GM12878 (cell line): ENCODE results near the gene B3GALT6. TPM values are rescaled to one million over a fixed set of nuclear protein-coding genes. Genes with fewer than 3 reads are reported as not detected.

Source experiments
- CEBPB ChIP-seq, 2 experiments: fragments of 150-350 bp in 1 of 2; IDR thresholded peaks; 2 replicates each; pipeline ENCODE4 v1.6.1; 2012 to 2014; ENCODE audit warnings: low read depth in 2 of 2, low read length in 2 of 2, borderline replicate concordance in 1 of 2, inconsistent platforms in 1 of 2
- CREM ChIP-seq: IDR thresholded peaks from 2 replicates; pipeline ENCODE4 v1.6.1; 2014; ENCODE audit warnings: antibody characterized with exemption, low read depth
- E2F8 ChIP-seq: fragments of 450-650 bp; IDR thresholded peaks from 2 replicates; pipeline ENCODE4 v1.6.1; 2018; ENCODE audit warnings: mild to moderate bottlenecking, low read depth, moderate library complexity; ENCODE audit not compliant: partially characterized antibody
- EED ChIP-seq: sonication (generic); IDR thresholded peaks from 2 replicates; pipeline ENCODE4 v1.6.1; 2016; ENCODE audit warnings: antibody characterized with exemption, low read depth
- EP300 ChIP-seq, 2 experiments: fragments of 150-350 bp in 1 of 2; IDR thresholded peaks; 2 replicates each; pipeline ENCODE4 v1.6.1; 2011 to 2012; ENCODE audit warnings: low read depth in 2 of 2, low read length in 2 of 2, borderline replicate concordance in 1 of 2, improper control_type of control experiment in 1 of 2, inconsistent platforms in 1 of 2; ENCODE audit not compliant: control insufficient read depth in 1 of 2
- NBN ChIP-seq: fragments of 450-650 bp; IDR thresholded peaks from 2 replicates; pipeline ENCODE4 v1.6.1; 2016
- NKRF ChIP-seq: fragments of 450-650 bp; conservative IDR thresholded peaks from 2 replicates; pipeline ENCODE4 v1.6.1; 2017; ENCODE audit warnings: mild to moderate bottlenecking, moderate library complexity
- PKNOX1 ChIP-seq: fragments of 450-650 bp; IDR thresholded peaks from 2 replicates; pipeline ENCODE4 v1.6.1; 2016; ENCODE audit warnings: mild to moderate bottlenecking
- PRDM15 ChIP-seq: fragments of 450-650 bp; formaldehyde crosslinking; IDR thresholded peaks from 2 replicates; pipeline ENCODE4 v1.4.0; 2020; ENCODE audit warnings: mild to moderate bottlenecking, moderate library complexity
- RAD21 ChIP-seq: IDR thresholded peaks from 2 replicates; pipeline ENCODE4 v1.6.1; 2011; ENCODE audit warnings: mild to moderate bottlenecking, low read depth, low read length, moderate library complexity; ENCODE audit not compliant: insufficient read depth
- RFX5 ChIP-seq: IDR thresholded peaks from 2 replicates; pipeline ENCODE4 v1.6.1; 2011; ENCODE audit warnings: low read depth, low read length, improper control_type of control experiment
- SP1 ChIP-seq: IDR thresholded peaks from one replicate; pipeline ENCODE4 v1.6.1; 2011; ENCODE audit warnings: low read depth, low read length
- SPI1 ChIP-seq: IDR thresholded peaks from 2 replicates; pipeline ENCODE4 v1.6.1; 2011; ENCODE audit warnings: low read depth, mild to moderate bottlenecking, low read length, moderate library complexity, borderline replicate concordance; ENCODE audit not compliant: insufficient read depth
- ZNF207 ChIP-seq: fragments of 450-650 bp; IDR thresholded peaks from 2 replicates; pipeline ENCODE4 v1.6.1; 2014; ENCODE audit warnings: antibody characterized with exemption, mild to moderate bottlenecking, borderline replicate concordance
- ZZZ3 ChIP-seq: IDR thresholded peaks from 2 replicates; pipeline ENCODE4 v1.6.1; 2011; ENCODE audit warnings: low read depth; ENCODE audit not compliant: control insufficient read depth, insufficient read length
- polyA plus RNA-seq, 11 experiments: library from polyadenylated mRNA; depleted of rRNA in 4 of 11; unstranded in 6 of 11; stranded (reverse) in 5 of 11; fragments of >200 nt; fragmentation: Nextera tagmentation in 4 of 11; fragmentation: Illumina TruSeq in 1 of 11; extraction: Ambion mirVana in 4 of 11; extraction: Trizol in 1 of 11; gene quantifications; 1 replicate in 1 of 11; 2 replicates in 10 of 11; pipeline versions ENCODE4 v1.2.1 to v1.2.3, GENCODE V29; 2011 to 2016; ENCODE audit warnings: inconsistent platforms in 2 of 11, missing spikeins in 2 of 11, low read depth in 1 of 11
- total RNA-seq, 4 experiments: library from RNA; depleted of rRNA in 3 of 4; stranded (reverse); fragments of >200 nt in 3 of 4; fragmentation: Illumina TruSeq in 1 of 4; extraction: Trizol in 1 of 4; gene quantifications; 2 replicates each; pipeline versions ENCODE4 v1.2.1 to v1.2.3, GENCODE V29; 2013 to 2021
- TF ChIP-seq, protein P1 (sequence below): fragments of 450-650 bp; IDR thresholded peaks from 2 replicates; pipeline ENCODE4 v1.6.1; 2017; ENCODE audit warnings: borderline replicate concordance

B3GALT6 gene
- total and polyA plus RNA-seq, 10 of the 15 experiments (the other 5 are each of a cell fraction or from before 2014, with no cell fraction given): 0.53 to 20.8 (median 4.5) TPM

DNA sequence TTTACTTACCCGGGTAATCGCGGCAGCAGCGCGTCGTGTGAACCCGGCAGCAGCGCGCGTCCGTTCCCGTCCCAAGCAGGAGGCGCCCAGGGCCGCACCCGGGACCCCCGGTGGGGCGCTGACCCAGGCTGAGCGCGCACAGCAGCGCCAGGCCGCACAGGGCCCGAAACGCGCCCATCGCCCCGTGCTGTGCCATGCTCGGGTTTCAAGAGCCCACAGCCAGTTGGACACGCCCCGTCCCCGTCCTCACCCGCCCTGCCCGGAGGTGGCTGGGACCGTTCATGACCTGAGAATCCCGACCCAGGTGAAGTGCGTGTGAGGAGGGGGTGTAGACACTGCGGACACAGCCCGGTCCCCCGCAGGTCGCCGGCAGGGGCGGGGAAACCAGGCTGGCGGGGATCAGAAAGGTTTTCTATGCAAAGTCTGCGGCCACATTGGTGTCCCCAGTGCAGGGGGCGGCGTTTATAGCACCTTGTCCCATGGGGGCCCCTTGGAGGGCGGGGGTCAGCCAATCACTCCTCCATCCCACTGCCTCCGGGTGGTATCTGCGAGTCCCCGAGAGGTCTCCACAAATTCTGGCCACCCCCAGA lies 25.6 kb upstream of the B3GALT6 start, which contains the start of gene TNFRSF18 (continued):
- TF ChIP-seq PRDM15 (CRISPR knock-in tag) (no peak), EP300 (IDR thresholded peaks at IDR 0.05; ENCODE audit: borderline replicate concordance in 1 of 2, control insufficient read depth in 1 of 2, low read depth in 2 of 2, low read length in 2 of 2) (no peak), NBN (no peak), ZZZ3 (no peak), E2F8 (no peak), CREM (no peak), NKRF (no peak), EED (no peak; the same call in 1 of the 2 replicates), PKNOX1 (no peak), SPI1 (no peak), SP1 (no peak), CEBPB (IDR thresholded peaks at IDR 0.05; ENCODE audit: borderline replicate concordance in 1 of 2, low read depth in 2 of 2, low read length in 2 of 2) (no peak), ZNF207 (no peak), RFX5 (no peak), RAD21 (no peak)
- TF ChIP-seq, protein P1, sequence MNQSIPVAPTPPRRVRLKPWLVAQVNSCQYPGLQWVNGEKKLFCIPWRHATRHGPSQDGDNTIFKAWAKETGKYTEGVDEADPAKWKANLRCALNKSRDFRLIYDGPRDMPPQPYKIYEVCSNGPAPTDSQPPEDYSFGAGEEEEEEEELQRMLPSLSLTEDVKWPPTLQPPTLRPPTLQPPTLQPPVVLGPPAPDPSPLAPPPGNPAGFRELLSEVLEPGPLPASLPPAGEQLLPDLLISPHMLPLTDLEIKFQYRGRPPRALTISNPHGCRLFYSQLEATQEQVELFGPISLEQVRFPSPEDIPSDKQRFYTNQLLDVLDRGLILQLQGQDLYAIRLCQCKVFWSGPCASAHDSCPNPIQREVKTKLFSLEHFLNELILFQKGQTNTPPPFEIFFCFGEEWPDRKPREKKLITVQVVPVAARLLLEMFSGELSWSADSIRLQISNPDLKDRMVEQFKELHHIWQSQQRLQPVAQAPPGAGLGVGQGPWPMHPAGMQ: no peak
